H9 (cell line): ENCODE results near the gene ZNF611. TPM values are rescaled to one million over a fixed set of nuclear protein-coding genes. Genes with fewer than 3 reads are reported as not detected.
"Not testable (repeated sequence)": the region's sequence is repeated elsewhere in the genome, so short reads cannot be mapped to it uniquely, and the experiment has no call there.

Experiments used
- DNase-seq: peaks from one replicate; pipeline ENCODE4 v3.0.0-alpha.2; 2017
- H2AFZ ChIP-seq: one replicate; pipeline ENCODE4 v1.6.1; 2013; ENCODE audit warnings: mild to moderate bottlenecking, low read length, control low read depth, moderate library complexity
- H2AK5ac ChIP-seq: 2 replicates; pipeline ENCODE4 v1.6.1; 2013; ENCODE audit warnings: low read length, control low read depth, mixed read lengths; ENCODE audit not compliant: insufficient read length
- H2BK120ac ChIP-seq: one replicate; pipeline ENCODE4 v1.6.1; 2013; ENCODE audit warnings: low read depth, mild to moderate bottlenecking, low read length, control low read depth, inconsistent platforms; ENCODE audit not compliant: poor library complexity, severe bottlenecking
- H2BK12ac ChIP-seq: 2 replicates; pipeline ENCODE4 v1.6.1; 2013; ENCODE audit warnings: low read length, control low read depth, mixed read lengths, low read depth; ENCODE audit not compliant: insufficient read length
- H2BK15ac ChIP-seq: 2 replicates; pipeline ENCODE4 v1.6.1; 2013; ENCODE audit warnings: low read depth, low read length, control low read depth
- H2BK20ac ChIP-seq: one replicate; pipeline ENCODE4 v1.6.1; 2013; ENCODE audit warnings: low read depth, mild to moderate bottlenecking, low read length, control low read depth, inconsistent platforms; ENCODE audit not compliant: poor library complexity, severe bottlenecking
- H2BK5ac ChIP-seq: 2 replicates; pipeline ENCODE4 v1.6.1; 2013; ENCODE audit warnings: low read length, control low read depth, mixed read lengths; ENCODE audit not compliant: insufficient read length
- H3K14ac ChIP-seq: 2 replicates; pipeline ENCODE4 v1.6.1; 2013; ENCODE audit warnings: low read length, control low read depth; ENCODE audit not compliant: insufficient read depth
- H3K18ac ChIP-seq: 2 replicates; pipeline ENCODE4 v1.6.1; 2013; ENCODE audit warnings: low read depth, mild to moderate bottlenecking, mixed read lengths, low read length, control low read depth; ENCODE audit not compliant: insufficient read length
- H3K23ac ChIP-seq: 2 replicates; pipeline ENCODE4 v1.6.1; 2013; ENCODE audit warnings: low read length, control low read depth, mixed read lengths, low read depth; ENCODE audit not compliant: insufficient read length
- H3K23me2 ChIP-seq: 2 replicates; pipeline ENCODE4 v1.6.1; 2013; ENCODE audit warnings: low read depth, mild to moderate bottlenecking, mixed read lengths, low read length, control low read depth; ENCODE audit not compliant: insufficient read length, poor library complexity, severe bottlenecking
- H3K27ac ChIP-seq: 2 replicates; pipeline ENCODE4 v1.5.1; 2013; ENCODE audit warnings: low read length, control low read depth, mixed read lengths, low read depth; ENCODE audit not compliant: insufficient read length
- H3K27me3 ChIP-seq: 2 replicates; pipeline ENCODE4 v1.6.1; 2013; ENCODE audit warnings: low read length, control low read depth, inconsistent platforms; ENCODE audit not compliant: insufficient read depth
- H3K4ac ChIP-seq: 2 replicates; pipeline ENCODE4 v1.6.1; 2013; ENCODE audit warnings: low read depth, mild to moderate bottlenecking, control low read depth, inconsistent platforms, low read length, moderate library complexity
- H3K4me1 ChIP-seq: 2 replicates; pipeline ENCODE4 v1.6.1; 2013; ENCODE audit warnings: low read length, control low read depth, inconsistent platforms; ENCODE audit not compliant: insufficient read depth
- H3K4me2 ChIP-seq: 2 replicates; pipeline ENCODE4 v1.6.1; 2013; ENCODE audit warnings: low read length, control low read depth, mixed read lengths; ENCODE audit not compliant: insufficient read length, insufficient read depth
- H3K56ac ChIP-seq: 2 replicates; pipeline ENCODE4 v1.6.1; 2013; ENCODE audit warnings: low read depth, mild to moderate bottlenecking, mixed read lengths, low read length, control low read depth; ENCODE audit not compliant: insufficient read length
- H3K79me1 ChIP-seq: 2 replicates; pipeline ENCODE4 v1.6.1; 2013; ENCODE audit warnings: low read depth, mild to moderate bottlenecking, moderate library complexity, low read length, control low read depth, inconsistent platforms; ENCODE audit not compliant: insufficient read depth, poor library complexity, severe bottlenecking
- H3K79me2 ChIP-seq: 2 replicates; pipeline ENCODE4 v1.6.1; 2013; ENCODE audit warnings: low read length, control low read depth, inconsistent platforms; ENCODE audit not compliant: insufficient read depth
- H3K9ac ChIP-seq: 2 replicates; pipeline ENCODE4 v1.6.1; 2013; ENCODE audit warnings: low read length, control low read depth, mixed read lengths; ENCODE audit not compliant: insufficient read length; ENCODE audit errors: extremely low read depth
- H3K9me3 ChIP-seq: one replicate; pipeline ENCODE4 v1.6.1; 2013; ENCODE audit warnings: low read depth, low read length, inconsistent platforms; ENCODE audit not compliant: control insufficient read depth
- H3T11ph ChIP-seq: one replicate; pipeline ENCODE4 v1.6.1; 2013; ENCODE audit warnings: mild to moderate bottlenecking, low read length, control low read depth, inconsistent platforms
- H4K20me1 ChIP-seq: one replicate; pipeline ENCODE4 v1.6.1; 2013; ENCODE audit not compliant: control insufficient read depth, insufficient read length, insufficient read depth
- H4K5ac ChIP-seq: 2 replicates; pipeline ENCODE4 v1.6.1; 2013; ENCODE audit warnings: low read depth, mild to moderate bottlenecking, mixed read lengths, low read length, control low read depth; ENCODE audit not compliant: insufficient read length
- H4K8ac ChIP-seq: replicated peaks from 2 replicates; pipeline ENCODE4 v1.6.1; 2013; ENCODE audit warnings: low read length, control low read depth, mixed read lengths, low read depth; ENCODE audit not compliant: insufficient read length
- H4K91ac ChIP-seq: 2 replicates; pipeline ENCODE4 v1.6.1; 2013; ENCODE audit warnings: low read depth, mild to moderate bottlenecking, moderate library complexity, mixed read lengths, low read length, control low read depth; ENCODE audit not compliant: insufficient read length
- H3K27ac Mint-ChIP-seq, 3 experiments: 2 replicates in 2 of 3; 3 replicates in 1 of 3; pipeline ENCODE4 v1.8.0; 2020 to 2021; ENCODE audit warnings: mixed read lengths in 3 of 3, mild to moderate bottlenecking in 1 of 3, moderate library complexity in 1 of 3
- H3K27me3 Mint-ChIP-seq: 2 replicates; pipeline ENCODE4 v1.8.0; 2021; ENCODE audit warnings: low read depth, mild to moderate bottlenecking, moderate library complexity, mixed read lengths
- H3K36me3 Mint-ChIP-seq, 3 experiments: 2 replicates in 2 of 3; 3 replicates in 1 of 3; pipeline ENCODE4 v1.8.0; 2020 to 2021; ENCODE audit warnings: low read depth in 3 of 3, mixed read lengths in 3 of 3; ENCODE audit not compliant: insufficient read depth in 1 of 3
- H3K4me1 Mint-ChIP-seq, 2 experiments: 2 replicates each; pipeline ENCODE4 v1.8.0; 2020; ENCODE audit warnings: mixed read lengths in 2 of 2
- H3K4me3 Mint-ChIP-seq, 2 experiments: 2 replicates in 1 of 2; 3 replicates in 1 of 2; pipeline ENCODE4 v1.8.0; 2020 to 2021; ENCODE audit warnings: mild to moderate bottlenecking in 2 of 2, mixed read lengths in 2 of 2, moderate library complexity in 1 of 2
- H3K9me3 Mint-ChIP-seq, 2 experiments: 2 replicates in 1 of 2; 3 replicates in 1 of 2; pipeline ENCODE4 v1.8.0; 2020; ENCODE audit warnings: mild to moderate bottlenecking in 2 of 2, mixed read lengths in 2 of 2, moderate library complexity in 1 of 2
- WGBS: extraction: QIAGEN DNeasy Blood & Tissue Kit; methylation state at CpG from one replicate; pipeline ENCODE4 v1.1.7; 2013; ENCODE audit warnings: missing lambda C conversion rate, low lambda C conversion rate, mixed read lengths; ENCODE audit not compliant: insufficient read length; ENCODE audit errors: extremely low coverage; 5-methylcytosine and 5-hydroxymethylcytosine counted together
- total RNA-seq: library from RNA; stranded (reverse); gene quantifications from 2 replicates; pipeline ENCODE4 v1.2.1, GENCODE V29; 2021
- TF ChIP-seq, protein P1 (sequence below): fragments of 200-600 bp; sonication (generic); conservative IDR thresholded peaks from 3 replicates; pipeline ENCODE4 v1.8.0; 2021; ENCODE audit warnings: antibody characterized with exemption, mild to moderate bottlenecking

Gene ZNF611
- total RNA-seq, 1 experiment from 2014 or later: 25.6 TPM

DNA sequence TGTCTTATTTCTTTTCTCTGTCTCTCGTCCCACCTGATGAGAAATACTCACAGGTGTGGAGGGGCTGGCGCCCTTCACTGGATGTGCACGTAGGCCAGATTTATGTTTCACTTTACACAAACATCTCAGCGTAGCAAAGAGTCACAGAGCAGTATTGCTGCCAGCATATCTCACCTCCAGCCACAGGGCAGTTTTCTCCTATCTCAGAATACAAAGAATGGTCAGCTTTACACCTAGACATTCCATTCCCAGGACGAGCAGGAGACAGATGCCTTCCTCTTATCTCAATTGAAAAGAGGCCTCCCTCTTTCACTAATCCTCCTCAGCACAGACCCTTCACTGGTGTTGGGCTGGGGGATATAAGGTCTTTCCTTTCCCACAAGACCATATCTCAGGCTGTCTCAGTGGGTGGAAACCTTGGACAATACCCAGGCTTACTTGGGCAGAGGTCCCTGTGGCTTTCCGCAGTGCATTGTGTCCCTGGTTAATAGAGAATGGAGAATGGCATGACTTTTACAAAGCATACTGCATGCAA, 7.2 kb upstream of the ZNF611 start:
- Histone ChIP-seq H4K5ac (no peak overlapping the region), H3K9me3 (no peaks in the 10 kb centered on the region), H3K4me2 (no peak overlapping the region), H3K27me3 (no peaks in the 10 kb centered on the region), H3K79me1 (no peaks in the 10 kb centered on the region), H4K8ac (no peak overlapping the region), H3K9ac (no peak overlapping the region), H4K20me1 (no peaks in the 10 kb centered on the region), H3K56ac (no peak overlapping the region), H3K79me2 (no peaks in the 10 kb centered on the region), H2BK20ac (no peak overlapping the region), H2BK5ac (no peak overlapping the region), H2AK5ac (no peak overlapping the region), H3K23me2 (no peaks in the 10 kb centered on the region), H3K27ac (no peak overlapping the region), H3K4ac (no peak overlapping the region), H2BK15ac (no peak overlapping the region), H2BK12ac (no peak overlapping the region), H4K91ac (no peak overlapping the region), H3K14ac (no peak overlapping the region), H3K18ac (no peak overlapping the region), H3T11ph (no peak overlapping the region), H3K23ac (no peak overlapping the region), H3K4me1 (no peaks in the 10 kb centered on the region; the same call in 1 of the 2 replicates), H2AFZ (no peak overlapping the region), H2BK120ac (no peak overlapping the region)
- Mint-ChIP-seq H3K9me3 (peaks cover 0 to 4% of the 10 kb centered on the region in 2 experiments; a peak in 2 of 5 replicates), H3K36me3 (peaks cover 0 to 2% (median 0%) of the 10 kb centered on the region in 3 experiments; a peak in 1 of 7 replicates), H3K4me3 (no peak overlapping the region; a peak in 1 of 5 replicates), H3K27me3 (peaks cover 1% of the 10 kb centered on the region), H3K4me1 (peaks cover 34 to 50% of the 10 kb centered on the region in 2 experiments), H3K27ac (no peak overlapping the region; a peak in 1 of 7 replicates)
- no CpG with 5 or more reads among the region's 6 CpGs for WGBS
- TF ChIP-seq, protein P1, sequence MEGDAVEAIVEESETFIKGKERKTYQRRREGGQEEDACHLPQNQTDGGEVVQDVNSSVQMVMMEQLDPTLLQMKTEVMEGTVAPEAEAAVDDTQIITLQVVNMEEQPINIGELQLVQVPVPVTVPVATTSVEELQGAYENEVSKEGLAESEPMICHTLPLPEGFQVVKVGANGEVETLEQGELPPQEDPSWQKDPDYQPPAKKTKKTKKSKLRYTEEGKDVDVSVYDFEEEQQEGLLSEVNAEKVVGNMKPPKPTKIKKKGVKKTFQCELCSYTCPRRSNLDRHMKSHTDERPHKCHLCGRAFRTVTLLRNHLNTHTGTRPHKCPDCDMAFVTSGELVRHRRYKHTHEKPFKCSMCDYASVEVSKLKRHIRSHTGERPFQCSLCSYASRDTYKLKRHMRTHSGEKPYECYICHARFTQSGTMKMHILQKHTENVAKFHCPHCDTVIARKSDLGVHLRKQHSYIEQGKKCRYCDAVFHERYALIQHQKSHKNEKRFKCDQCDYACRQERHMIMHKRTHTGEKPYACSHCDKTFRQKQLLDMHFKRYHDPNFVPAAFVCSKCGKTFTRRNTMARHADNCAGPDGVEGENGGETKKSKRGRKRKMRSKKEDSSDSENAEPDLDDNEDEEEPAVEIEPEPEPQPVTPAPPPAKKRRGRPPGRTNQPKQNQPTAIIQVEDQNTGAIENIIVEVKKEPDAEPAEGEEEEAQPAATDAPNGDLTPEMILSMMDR: no peak
- no peak for DNase-seq

DNA sequence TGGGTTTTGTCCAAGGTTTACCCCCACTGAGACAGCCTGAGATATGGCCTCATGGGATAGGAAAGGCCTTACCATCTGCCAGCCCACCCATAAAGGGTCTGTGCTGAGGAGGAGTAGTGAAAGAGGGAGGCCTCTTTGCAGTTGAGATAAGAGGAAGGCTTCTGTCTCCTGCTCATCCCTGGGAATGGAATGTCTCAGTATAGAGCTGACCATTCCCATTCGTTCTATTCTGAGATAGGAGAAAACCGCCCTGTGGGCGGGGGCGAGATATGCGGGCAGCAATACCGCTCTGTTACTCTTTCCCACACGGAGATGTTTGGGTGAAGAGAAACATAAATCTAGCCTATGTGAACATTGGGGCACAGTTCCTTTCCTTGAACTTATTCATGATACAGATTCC, 6.5 kb upstream of the ZNF611 start:
- H3K14ac ChIP-seq, H2BK120ac ChIP-seq, H2BK12ac ChIP-seq, H3K18ac ChIP-seq, H4K8ac ChIP-seq, H3T11ph ChIP-seq, H3K27me3 ChIP-seq, H3K4me1 ChIP-seq, H3K79me1 ChIP-seq, H4K5ac ChIP-seq, H3K9ac ChIP-seq, H3K56ac ChIP-seq, H3K27me3 Mint-ChIP-seq, H3K4ac ChIP-seq, H3K23ac ChIP-seq, H4K91ac ChIP-seq, H3K9me3 Mint-ChIP-seq, H4K20me1 ChIP-seq, DNase-seq, H2AFZ ChIP-seq, H3K4me2 ChIP-seq, H3K79me2 ChIP-seq, H3K23me2 ChIP-seq, H2AK5ac ChIP-seq, H2BK20ac ChIP-seq, H3K4me3 Mint-ChIP-seq, H3K9me3 ChIP-seq, H3K27ac ChIP-seq, H2BK15ac ChIP-seq, H3K27ac Mint-ChIP-seq, H3K36me3 Mint-ChIP-seq, H2BK5ac ChIP-seq: not testable (repeated sequence)
- no CpG with 5 or more reads among the region's 7 CpGs for WGBS
- peaks cover 34 to 50% of the 10 kb centered on the region in 2 experiments for H3K4me1 Mint-ChIP-seq
